Middle frontal gyrus (tissue), 1 donor: ENCODE measurements around the gene PTPA.

Experiments used
- DNase-seq: peaks from one replicate; pipeline ENCODE4 v3.0.0-alpha.2; 2015; ENCODE audit warnings: low spot score; ENCODE audit errors: extremely low spot score

The PTPA gene

DNA sequence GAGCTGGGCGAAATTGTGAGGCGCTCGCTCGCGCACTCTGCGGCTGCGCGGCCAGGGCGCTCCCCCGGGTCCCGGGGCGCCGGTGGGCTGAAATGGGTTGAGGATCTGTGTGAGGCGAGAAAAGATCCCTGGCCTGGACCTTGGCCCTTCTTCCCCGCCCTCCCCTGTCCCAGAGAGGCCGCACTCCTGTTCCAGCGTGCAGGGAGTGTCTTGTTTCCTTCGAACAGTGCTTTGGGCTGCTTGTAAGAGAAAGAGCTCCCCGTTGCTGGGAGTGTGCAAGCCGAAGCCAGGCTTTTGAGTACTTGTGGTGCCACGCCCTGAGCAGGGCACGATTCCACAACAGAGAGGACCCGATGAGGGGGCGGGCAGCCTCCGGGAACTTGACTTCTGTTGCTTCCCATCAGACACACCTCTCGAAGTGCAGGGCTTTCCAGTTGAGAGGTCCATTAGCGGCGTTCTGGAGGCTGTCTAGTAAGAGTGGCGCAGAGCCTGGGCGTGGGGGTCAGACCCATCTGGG is 29.8 kb upstream of the PTPA start:
- DNase-seq = no peak

GRCh38 chr9:129084087-129084486 is 27.1 kb upstream of the PTPA start:
- no peak for DNase-seq

- DNase-seq = no peak
These were observed 22.0 kb upstream of the PTPA start for GRCh38 chr9:129089246-129089645.

GRCh38 chr9:129093602-129094386 is 17.4 kb upstream of the PTPA start:
- no peak for DNase-seq

DNA sequence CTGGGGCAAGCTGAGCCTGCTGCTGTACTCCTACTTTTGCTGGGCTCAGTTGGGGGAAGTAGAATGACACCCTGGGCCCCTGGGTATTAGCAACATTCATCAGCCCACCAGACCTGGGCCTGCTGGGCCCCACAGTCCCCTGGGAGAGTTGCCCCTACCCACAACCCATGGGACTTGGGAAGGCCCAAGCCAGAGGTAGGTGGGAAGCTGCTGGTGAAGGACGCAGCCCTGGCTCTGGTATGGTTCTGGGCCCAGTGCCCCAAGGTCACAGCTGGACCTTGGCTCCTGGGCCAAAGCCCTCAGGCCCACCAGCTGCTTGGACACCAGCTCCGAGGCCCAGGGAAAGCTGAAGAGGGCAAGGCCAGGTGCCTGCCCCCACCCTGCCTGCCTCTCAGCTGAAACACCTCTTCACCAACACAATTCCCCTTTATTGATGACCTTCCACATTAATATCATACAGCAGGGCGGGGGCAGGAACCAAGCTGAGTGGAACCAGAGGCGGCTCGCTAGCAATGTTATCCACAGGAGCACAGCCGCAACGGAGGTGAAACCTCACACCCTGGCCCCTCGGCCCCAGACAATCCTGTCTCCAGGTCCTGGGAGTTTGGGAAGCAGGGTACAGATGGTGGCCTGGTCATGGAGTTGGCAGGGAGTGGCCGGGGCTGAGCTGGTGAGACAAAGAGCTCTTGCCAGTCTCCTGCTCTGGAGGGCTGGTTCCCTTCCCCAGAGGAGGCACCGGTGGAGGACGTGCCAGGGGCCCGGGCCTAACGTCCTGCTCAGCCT is 16.6 kb upstream of the PTPA start:
- DNase-seq = no peak

GRCh38 chr9:129095170-129095667 is 16.0 kb upstream of the PTPA start:
- DNase-seq = no peak

DNA sequence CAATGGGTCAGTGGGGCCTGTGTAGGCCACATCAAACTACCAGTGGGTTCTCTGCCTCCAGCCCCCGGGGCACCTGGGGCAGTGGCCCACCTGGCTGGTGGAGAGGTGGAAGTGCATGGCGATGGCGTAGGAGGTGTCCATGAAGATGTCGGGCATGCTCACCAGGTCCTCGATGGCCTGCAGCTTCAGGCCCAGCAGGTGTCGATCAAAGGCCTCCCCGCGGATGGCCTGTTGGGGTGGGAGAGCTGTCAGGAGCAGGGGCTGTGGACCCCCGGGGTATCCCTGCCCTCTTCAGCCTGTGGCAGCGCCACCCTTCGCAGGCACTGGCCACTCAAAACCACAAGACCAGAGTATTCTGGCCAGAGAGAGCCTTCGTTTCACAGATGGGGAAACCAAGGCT is 15.3 kb upstream of the PTPA start:
- no peak for DNase-seq

- DNase-seq = no peak
These were observed 13.4 kb upstream of the PTPA start for GRCh38 chr9:129097671-129098306.

DNA sequence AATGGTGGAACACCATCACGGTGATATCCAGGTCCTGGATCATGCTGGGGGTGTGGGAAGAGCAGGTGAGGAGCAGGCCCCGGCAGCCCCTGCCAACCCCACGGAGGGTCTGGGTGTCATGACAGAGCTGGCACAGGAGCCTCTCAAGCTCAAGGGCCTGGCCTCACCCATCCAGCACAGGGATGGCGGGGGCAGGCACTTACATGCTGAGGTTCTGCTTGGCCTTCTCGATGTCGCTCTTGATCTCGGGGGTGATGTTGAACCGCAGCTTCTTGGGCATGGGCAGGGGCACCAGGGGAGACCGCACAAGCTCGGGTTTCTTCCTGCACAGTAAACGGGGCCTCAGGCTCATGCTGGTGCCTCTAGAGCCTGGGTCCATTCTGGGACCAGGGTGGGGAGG is 12.9 kb upstream of the PTPA start:
- DNase-seq = no peak

- no peak for DNase-seq
These were observed 10.6 kb upstream of the PTPA start for GRCh38 chr9:129100383-129101169.

GRCh38 chr9:129101279-129101678 is 9.9 kb upstream of the PTPA start:
- no peak for DNase-seq

- no peak for DNase-seq
These were observed 9.1 kb upstream of the PTPA start for GRCh38 chr9:129102095-129102525.

GRCh38 chr9:129102791-129103594 is 8.2 kb upstream of the PTPA start:
- DNase-seq = no peak

- DNase-seq = no peak
These were observed 7.6 kb upstream of the PTPA start for GRCh38 chr9:129103595-129103965.

DNA sequence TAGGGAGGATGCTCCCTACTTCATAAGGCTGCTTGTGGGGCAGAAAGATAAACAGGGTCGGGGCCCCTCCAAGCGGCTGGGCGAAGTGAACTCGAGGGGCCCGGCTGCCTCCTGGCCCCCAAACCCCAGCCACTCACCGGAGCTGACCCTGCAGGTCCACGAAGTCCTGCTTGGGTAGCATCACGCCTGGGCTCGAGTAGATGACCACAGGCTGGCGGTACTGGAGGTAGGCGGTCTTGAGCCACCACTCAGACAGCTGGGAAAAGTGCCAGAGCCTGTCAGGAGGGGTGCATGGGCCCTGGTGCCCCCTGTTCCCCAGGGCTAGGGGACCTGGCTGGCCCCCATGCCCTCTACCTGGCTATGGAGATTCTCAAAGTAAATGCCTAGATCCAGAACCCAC is 7.2 kb upstream of the PTPA start:
- no peak for DNase-seq

GRCh38 chr9:129105857-129106694 is 5.1 kb upstream of the PTPA start:
- DNase-seq = no peak

DNA sequence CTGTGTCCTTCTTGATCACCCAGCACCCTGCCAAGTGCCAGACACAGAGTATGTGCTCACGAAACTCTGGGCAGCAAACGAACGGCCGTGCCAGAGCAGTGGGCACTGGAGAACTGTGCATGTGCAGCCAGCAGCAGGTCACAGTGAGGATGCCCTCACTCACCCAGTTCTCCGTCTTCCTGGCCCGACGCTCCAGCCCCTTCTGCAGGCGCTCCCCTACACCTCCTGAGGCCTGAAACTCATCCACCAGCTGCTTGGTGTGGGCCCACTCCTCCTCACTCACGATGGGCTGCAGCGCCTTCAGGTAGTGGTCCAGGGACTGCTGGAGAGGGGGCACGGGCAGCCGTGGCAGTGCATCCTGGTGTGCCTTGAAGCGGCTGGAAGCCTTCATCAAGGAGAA is 3.6 kb upstream of the PTPA start:
- no peak for DNase-seq

GRCh38 chr9:129108083-129108804 is 3.0 kb upstream of the PTPA start:
- DNase-seq = no peak
